HG03439 (cell line): Measurements from ENCODE around the gene MATR3.
"Not testable (repeated sequence)": the region's sequence is repeated elsewhere in the genome, so short reads cannot be mapped to it uniquely, and the experiment has no call there.

Experiments used
- ATAC-seq: cut with Tn5 transposase; IDR thresholded peaks from one replicate; pipeline ENCODE4 v1.9.1; 2021; ENCODE audit warnings: mild to moderate bottlenecking, moderate library complexity; ENCODE audit not compliant: unreplicated experiment

MATR3 gene, protein sequence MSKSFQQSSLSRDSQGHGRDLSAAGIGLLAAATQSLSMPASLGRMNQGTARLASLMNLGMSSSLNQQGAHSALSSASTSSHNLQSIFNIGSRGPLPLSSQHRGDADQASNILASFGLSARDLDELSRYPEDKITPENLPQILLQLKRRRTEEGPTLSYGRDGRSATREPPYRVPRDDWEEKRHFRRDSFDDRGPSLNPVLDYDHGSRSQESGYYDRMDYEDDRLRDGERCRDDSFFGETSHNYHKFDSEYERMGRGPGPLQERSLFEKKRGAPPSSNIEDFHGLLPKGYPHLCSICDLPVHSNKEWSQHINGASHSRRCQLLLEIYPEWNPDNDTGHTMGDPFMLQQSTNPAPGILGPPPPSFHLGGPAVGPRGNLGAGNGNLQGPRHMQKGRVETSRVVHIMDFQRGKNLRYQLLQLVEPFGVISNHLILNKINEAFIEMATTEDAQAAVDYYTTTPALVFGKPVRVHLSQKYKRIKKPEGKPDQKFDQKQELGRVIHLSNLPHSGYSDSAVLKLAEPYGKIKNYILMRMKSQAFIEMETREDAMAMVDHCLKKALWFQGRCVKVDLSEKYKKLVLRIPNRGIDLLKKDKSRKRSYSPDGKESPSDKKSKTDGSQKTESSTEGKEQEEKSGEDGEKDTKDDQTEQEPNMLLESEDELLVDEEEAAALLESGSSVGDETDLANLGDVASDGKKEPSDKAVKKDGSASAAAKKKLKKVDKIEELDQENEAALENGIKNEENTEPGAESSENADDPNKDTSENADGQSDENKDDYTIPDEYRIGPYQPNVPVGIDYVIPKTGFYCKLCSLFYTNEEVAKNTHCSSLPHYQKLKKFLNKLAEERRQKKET

DNA sequence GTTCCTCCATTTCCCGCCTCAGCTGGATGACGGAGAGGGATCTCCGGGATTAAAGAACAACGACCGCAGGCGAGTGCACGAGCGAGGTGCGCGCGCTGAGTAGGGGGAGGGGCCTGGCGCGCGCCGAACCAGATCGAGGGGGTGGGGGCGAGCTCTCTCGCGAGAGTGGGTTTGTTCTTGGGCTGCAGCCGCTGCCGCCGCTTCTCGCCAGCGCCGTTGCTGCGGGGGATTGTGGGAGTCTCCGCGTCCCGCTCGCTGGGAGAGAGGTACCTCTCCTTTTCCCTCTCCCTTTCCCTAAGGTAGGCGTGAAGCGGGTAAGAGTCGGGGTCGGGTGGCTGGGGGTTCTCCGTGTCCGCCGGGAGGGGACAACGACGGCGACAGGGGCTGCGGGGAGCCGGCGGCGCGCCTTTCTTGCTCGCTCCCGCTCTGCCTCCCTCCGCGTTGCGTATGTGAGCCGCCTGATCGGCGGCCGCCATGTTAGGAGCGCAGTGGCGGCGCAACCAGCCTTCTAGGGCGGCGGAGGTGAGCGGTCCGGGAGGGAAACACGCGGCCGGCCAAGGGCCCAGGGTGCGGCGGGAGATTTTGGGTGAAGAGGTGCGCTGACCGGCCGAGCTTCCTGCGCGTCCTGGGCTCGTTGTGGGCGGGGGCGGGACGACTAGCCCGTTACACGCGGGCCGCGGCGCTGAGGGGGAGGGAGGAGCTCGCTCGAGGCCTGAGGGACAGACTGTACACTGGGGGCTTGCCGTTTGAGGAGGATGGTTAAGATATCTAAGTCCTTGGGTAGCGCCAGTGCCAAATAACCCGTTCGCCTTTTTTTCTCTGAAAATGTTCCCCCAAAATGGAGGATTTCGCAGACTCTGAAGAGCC, at the start of gene MATR3:
MATR3 (plus strand) TSS at position 234 of the 867 bp plus-strand sequence. CDS start 13,676 bp downstream, outside the sequence.
- ATAC-seq, result peak; percentile 61

DNA sequence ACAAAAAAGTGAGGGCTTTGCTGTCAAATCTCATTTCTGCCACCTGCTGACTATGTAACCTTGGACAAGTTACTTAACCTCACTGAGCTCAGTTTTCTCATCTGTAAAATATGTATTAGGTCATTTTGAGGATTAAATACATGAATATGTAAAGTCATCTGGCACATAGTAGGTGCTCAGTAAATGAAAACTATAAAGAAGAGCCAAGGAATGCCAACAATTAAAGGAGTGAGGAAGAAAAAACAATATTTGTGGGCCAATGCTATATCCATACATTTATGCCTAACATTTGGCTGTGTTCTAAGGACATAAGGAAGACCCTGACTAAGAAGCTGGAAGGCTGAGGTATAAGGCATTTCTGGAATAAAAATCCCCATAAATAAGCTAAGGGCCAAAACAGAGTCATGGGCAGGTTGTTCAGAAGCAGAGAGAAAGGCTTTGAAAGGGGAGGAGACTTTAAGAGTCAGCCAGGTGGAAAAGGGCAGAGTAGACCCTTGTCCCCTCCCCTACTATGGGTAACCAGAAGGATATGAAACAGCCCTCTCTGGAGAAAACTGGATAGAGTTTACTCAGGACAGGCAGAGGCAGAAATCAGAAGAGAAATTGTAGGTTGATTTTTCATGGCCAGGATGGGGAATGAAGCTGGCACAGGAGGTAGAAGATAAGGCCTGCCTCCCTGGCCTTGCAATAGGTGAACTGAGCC, 47.8 kb upstream of the MATR3 start:
- ATAC-seq, result no peak

DNA sequence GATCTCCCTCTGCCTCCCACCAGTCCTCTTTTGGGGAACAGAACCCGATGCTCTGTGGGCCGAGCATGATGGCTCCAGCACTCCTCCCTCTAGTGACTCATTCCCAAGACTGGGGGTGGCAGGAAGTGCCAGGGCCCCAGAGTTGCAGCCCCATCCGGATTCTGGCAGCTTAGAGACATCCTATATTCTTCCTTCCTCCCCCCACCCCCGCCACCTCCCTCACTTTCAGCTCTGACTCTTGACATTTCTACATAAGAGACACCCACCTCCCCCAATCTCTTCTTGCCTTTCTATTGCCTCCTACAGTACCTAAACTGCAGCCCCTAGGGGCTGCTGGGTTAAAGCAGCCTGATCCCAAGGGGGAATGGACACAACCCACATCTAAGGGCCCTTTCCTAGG, 47.1 kb upstream of the MATR3 start:
- ATAC-seq, result no peak

DNA sequence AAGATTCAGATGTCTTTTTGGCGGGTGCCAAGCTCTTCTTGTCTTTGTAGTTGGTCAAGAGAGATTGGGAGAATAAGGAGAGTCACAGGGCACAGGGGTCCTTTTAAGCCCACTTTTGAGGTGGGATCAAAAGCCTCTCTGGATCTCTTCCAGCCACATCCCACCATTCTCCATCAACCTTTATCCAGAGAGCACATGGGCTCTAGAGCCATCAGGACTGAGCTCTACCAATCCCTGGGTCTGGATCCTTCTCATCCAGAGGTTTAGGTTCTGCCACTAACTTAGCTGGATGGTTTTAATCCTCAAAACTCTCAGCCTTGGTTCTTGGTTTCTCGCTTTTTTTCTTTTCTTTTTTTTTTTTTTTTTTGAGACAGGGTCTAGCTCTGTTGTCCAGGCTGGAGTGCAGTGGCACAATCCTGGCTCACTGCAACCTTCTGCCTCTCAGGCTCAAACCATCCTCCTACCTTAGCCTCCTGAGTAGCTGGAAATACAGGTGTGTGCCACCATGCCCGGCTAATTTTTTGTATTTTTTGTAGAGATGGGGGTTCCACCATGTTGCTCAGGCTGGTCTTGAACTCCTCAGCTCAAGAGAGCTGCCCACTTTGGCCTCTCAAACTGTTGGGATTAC, 44.6 kb upstream of the MATR3 start:
- ATAC-seq, result no peak

DNA sequence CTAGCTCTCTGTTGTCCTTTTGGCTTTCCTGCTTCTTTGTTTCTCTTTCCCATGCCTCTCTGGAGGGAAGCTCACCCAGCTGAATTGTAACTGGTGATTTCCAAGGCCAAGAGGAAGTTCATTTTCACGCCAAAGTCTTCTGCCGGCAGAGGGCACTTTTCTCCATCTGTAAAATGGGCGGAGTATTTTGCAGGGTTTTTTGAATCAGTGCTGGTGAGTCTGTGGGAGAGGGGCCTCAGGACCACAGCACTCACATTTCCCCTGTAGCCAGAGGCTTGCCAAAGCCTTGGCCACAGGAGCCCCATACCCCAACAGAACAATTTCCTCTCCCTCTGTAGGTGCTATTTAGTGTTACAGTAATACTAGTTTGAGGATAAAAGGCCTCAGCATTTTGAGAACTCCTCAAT, 42.3 kb upstream of the MATR3 start:
- ATAC-seq, result no peak

DNA sequence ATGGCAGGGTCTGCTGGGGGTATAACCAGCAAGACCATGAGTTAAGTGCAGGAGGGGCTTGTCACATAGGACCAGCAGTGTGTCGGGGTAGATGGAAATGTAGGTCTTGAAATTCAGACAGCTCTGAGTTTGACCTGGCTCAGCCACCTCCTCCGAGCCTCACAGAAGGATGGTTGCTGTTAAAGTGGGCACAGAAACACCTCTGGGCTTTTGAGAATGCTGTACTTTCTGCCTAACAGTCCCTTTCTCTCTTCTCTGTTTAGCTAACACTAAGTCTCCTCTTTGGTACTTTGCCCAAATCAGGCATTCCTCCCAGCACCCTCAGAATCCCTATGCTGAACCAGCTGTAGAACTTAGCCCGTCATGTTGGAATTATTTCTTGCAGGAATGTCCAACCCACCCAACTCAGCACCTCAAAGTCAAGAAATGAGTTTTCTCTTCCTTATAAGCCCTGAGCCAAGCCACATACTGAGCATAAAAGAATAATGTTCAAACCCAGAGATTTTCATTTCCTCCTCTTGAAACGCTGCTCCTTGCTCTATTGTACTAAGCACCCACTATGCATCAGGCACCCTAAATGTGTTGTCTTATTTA, 41.7 kb upstream of the MATR3 start:
- no peak for ATAC-seq

DNA sequence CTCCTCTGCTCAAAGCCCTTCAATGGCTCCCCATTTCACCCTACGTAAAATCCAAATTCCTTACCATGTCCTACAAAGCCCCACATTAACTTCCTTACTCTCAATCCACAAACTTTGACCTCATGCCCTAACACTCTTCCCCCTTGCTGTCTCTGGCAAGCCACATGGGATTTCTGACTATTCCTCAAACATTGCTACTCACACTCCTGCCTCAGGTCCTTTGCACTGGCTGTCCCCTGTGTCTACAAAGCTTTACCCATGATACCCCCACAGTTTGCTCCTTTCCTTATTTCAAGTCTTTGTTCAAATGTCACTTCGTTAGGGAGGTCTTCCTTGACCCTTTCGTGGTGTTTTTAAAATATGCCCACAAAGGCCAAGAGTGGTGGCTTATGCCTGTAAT, 40.4 kb upstream of the MATR3 start:
- ATAC-seq, result no peak

DNA sequence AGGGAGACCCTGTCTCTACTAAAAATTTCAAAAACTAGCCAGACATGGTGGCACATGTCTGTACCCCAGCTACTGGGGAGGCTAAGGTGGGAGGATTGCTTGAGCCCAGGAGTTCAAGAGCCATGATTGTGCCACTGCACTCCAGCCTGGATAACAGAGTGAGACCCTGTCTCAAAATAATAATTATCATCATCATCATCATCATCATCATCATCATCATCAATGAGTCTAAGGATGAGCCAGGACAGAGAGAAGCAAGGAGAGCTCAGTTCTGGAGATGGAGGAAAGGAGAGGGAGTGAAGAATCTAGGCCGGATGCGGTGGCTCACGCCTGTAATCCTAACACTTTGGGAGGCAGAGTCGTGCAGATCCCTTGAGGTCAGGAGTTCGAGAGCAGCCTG, 36.7 kb upstream of the MATR3 start:
- no peak for ATAC-seq

DNA sequence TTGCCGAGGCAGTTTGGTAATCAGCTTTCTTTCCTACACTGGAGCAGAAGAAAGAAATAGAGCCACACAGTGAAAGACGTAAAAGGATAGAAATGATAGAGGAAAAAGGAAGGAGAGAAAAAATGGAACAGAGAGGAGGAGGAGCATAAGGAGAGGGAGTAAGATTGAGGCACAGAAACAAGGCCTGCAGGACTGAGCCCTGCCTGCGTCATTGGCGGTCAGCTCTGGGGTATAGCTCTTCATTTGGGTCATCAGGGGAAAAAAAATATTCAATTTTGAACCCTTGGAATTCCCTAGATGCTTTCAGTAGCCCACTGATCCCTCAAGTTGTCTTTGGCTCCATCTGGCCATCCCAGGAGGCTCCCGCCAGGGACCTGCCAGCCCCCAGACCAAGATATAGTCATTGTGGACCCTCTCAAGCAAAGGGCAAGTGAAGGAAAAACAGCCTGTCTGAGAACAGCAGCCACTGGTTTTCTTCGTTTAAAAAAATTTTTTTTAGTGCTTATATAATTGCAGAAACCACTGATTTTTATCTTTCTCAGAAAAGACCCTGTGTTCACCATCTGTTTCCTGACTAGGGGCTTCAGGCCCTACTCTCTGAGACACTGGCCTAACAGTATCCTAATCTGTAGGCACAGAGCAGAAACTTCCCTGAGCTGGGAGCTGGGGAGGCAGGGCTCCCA, 31.3 kb upstream of the MATR3 start:
- ATAC-seq, result no peak

DNA sequence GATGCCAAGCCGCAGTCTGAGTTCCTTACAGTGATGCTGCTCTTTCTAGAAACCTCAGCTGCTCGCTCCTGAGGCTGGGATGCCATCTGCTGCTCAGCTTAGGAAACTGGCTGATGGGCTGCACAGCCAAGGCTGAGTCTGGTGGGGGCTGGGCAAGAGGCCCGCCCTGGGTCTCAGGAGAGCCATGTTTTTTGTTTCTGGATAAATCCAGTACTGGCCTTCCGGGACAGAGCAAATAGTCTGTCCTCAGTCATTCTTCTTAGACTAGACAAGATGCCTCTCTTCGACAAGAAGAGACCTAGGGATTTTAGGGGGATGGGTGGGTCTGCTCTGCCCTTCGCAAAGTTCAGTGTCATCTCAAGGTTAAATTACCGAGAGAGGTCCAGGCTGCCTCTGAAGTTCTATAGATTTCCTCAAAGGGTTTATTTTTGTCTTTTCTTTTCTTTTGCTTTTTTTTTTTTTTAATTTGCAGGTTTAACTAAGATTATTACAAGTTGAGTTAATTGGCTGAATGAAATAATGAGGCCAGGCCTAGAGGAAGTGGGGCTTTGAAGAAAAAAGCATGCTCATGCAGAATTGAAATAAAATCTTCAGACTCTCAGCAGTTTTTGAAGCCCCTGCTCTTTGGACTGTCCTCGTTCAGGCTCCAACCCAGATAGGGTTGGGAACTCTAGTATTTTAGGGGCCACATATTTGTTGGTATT, 30.6 kb upstream of the MATR3 start:
- no peak for ATAC-seq

DNA sequence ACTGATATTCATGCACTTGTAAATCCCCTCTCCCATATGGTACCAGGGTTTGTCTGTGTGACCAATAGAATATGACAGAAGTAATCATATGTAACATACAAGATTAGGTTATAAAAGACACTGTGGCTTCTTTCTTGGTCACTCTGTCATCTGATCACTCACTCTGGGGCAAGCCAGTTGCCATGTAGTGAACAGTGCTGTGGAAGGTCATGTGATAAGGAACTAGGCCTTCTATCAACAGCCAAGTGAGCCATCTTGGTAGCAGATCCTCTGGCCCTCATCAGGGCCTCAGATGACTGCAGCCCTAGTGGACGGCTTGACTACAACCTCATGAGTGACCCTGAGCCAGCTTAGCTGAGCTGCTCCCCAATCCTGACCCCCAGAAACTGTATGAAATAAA, 30.0 kb upstream of the MATR3 start:
- ATAC-seq, result no peak

DNA sequence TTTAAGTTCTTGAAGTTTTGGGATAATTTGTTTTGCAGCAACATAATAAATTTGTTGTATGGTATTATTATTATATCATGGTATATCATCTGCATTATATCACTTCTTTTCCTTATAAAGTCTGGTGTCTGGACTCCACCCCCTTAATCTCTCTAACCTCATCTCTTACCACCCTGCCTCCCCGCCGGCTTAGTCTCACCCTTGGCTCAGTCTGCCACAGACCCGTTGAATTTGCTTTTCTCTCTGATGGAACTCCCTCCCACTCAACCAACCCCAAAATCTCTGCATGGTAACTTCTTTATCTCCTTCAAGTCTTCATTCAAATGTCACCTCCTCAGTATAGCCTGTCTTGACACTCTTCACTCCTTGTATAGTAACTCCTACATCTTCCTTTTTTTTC, 29.6 kb upstream of the MATR3 start:
- ATAC-seq, result no peak

DNA sequence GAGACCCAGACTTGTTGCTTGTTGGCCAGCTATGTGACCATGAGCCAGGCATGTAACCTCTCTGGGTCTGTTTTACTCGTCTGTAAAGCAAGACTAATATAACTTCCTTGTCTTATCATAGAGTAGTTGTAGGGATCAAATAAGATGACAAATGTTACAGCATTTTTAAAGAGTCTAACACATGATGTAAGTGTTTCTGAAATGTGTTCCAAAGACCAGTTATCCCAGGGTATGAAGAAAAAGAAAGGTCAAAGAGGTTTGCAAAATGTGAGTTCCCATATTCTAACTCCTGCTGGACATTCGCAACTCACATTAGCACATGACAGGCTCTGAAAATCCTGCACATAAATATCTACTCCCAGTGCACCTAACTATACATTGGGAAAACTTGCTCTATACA, 28.5 kb upstream of the MATR3 start:
- no peak for ATAC-seq

DNA sequence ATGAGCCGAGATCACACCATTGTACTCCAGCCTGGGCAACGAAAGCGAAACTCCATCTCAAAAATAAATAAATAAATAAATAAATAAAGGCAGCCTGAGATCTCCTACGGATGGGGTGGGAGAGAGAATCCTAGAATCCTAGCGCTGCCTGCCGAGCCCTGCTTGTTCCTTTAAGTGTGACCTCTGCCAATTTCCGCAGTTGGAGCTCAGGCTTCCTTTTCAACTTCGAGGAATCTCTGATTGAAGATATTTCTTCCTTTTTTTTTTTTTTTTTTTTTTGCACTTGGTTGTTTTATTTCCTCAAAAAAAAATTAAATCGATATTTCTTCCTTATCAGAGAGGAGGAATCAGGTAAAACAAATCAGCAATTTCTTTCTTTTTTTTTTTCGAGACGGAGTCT, 27.3 kb upstream of the MATR3 start:
- ATAC-seq, result no peak

DNA sequence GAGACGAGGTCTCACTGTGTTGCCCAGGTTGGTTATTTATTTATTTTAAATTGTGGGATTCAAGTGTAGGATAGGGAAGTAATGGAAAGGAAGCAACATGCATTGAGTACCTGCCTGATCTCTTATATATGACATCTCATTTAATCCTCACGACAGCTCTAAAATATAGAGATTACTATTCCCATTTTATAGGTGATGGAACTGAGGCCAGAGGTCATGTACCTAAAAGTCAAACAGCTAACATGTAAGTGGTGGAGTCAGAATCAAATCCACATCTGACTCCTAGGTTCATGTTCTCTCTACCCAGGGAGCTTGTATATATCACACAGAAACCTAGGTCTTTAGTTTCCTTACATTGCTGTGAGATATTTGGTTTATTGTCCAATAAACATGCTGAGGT, 26.1 kb upstream of the MATR3 start:
- ATAC-seq, result no peak

DNA sequence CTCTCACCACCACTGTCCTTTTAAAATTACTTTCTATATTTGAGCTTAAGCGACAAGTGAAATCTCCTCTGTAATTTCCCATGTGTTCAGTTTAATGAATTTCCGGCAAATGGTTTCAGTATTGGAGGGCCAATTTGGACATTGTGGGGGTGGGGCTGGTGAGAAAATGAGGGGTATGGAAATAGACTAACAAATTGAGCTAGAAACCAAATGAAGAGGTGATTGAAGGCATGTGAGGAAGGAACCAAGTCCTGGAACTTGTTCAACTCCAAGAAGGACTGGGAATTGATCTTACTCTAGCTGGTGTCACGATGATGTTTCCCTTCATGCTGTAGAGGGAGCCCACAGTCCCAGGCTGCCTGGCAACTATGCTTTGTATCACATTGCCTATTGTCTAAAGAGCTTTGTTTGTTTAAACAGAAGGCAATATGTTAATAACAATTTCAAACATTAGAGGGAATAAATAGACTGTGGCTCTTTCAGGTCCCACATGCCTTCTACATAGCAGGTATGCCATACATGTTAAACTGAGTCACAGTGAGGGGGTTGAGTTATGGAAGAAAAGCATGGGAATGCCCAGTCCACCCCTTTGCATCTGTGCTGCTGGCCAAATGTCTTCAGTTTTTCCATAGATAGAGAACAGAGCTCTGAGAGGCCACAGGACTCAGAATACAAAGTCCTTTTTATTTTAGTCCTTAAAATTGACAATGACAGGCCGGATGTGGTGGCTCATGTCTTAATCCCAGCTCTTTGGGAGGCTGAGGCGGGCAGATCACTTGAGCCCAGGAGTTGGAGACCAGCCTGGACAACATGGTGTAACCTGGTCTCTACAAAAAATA, 25.0 kb upstream of the MATR3 start:
- ATAC-seq, result no peak

DNA sequence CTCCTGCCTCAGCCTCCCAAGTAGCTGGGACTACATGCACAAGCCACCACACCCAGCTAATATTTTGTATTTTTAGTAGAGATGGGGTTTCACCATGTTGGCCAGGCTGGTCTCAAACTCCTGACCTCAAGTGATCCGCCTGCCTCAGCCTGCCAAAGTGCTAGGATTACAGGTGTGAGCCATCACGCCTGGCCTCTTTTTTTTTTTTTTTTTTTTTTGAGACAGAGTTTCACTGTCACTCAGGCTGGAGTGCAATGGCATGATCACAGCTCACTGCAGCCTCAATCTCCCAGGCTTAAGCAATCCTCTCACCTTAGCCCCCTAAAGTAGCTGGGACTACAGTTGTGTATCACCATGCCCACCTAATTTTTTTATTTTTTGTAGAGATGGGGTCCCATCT, 22.8 kb upstream of the MATR3 start:
- not testable (repeated sequence) for ATAC-seq
